ENCODE data around the gene GPN2.
A peak's percentile ranks its signal among the peaks of the same experiment; 100 is the strongest.

The GPN2 gene

GRCh38 chr1:26826261-26827105 is 63.6 kb downstream of the GPN2 start, which contains the start of gene ZDHHC18:
ZDHHC18 (plus strand) TSS chr1:26826688; CDS start chr1:26826805, 117 bp downstream.
- Histone ChIP-seq H3K27ac (peak within 1 kb of the TSS; percentile 83), H3K9ac (peak within 1 kb of the TSS; percentile 83), H3K36me3 (peaks cover 23% of the 10 kb centered on the region), H3K27me3 (no peaks in the 10 kb centered on the region), H3K4me3 (peak within 1 kb of the TSS; percentile 84), H3K9me3 (no peaks in the 10 kb centered on the region), H3K4me1 (peaks cover 47% of the 10 kb centered on the region), H3K4me2 (peak within 1 kb of the TSS; percentile 97), H4K20me1 (peaks cover 40% of the 10 kb centered on the region)
- no peak for TF ChIP-seq Cebpa-rat (IDR thresholded peaks at IDR 0.05)

Measured in BLaER1 (cell line).